ENCODE measurements around the gene TOMT.

GRCh38 chr11:72150882-72151281 is 45.2 kb downstream of the TOMT start:
- TF ChIP-seq, protein P1, sequence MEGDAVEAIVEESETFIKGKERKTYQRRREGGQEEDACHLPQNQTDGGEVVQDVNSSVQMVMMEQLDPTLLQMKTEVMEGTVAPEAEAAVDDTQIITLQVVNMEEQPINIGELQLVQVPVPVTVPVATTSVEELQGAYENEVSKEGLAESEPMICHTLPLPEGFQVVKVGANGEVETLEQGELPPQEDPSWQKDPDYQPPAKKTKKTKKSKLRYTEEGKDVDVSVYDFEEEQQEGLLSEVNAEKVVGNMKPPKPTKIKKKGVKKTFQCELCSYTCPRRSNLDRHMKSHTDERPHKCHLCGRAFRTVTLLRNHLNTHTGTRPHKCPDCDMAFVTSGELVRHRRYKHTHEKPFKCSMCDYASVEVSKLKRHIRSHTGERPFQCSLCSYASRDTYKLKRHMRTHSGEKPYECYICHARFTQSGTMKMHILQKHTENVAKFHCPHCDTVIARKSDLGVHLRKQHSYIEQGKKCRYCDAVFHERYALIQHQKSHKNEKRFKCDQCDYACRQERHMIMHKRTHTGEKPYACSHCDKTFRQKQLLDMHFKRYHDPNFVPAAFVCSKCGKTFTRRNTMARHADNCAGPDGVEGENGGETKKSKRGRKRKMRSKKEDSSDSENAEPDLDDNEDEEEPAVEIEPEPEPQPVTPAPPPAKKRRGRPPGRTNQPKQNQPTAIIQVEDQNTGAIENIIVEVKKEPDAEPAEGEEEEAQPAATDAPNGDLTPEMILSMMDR (conservative IDR thresholded peaks at IDR 0.05; ENCODE audit: low read length): no peak
- no peak for TF ChIP-seq EZH2phosphoT487 (IDR thresholded peaks at IDR 0.05; ENCODE audit: borderline replicate concordance, low read depth, low read length)

Measured in OCI-LY7 (cell line).